Spleen (tissue), 11 donors: ENCODE data around the gene COL4A2. TPM values are rescaled to one million over a fixed set of nuclear protein-coding genes. Genes with fewer than 3 reads are reported as not detected.
A peak's percentile ranks its signal among the peaks of the same experiment; 100 is the strongest.

Source experiments
- DNase-seq: peaks from one replicate; pipeline ENCODE4 v3.0.0-alpha.2; 2020
- H3K27ac ChIP-seq, 8 donors: fragments of 200-600 bp; sonication (generic) in 7 of 8; 1 replicate in 4 of 8; 2 replicates in 4 of 8; pipeline versions ENCODE4 v1.5.0 to v1.8.0; 2016 to 2021; ENCODE audit warnings: inconsistent platforms in 4 of 8, mild to moderate bottlenecking in 4 of 8, moderate library complexity in 1 of 8
- H3K27me3 ChIP-seq, 7 donors: fragments of 200-600 bp; sonication (generic) in 6 of 7; replicated peaks in 1 of 7; 1 replicate in 4 of 7; 2 replicates in 3 of 7; pipeline versions ENCODE4 v1.5.0 to v1.8.0; 2016 to 2021; ENCODE audit warnings: inconsistent platforms in 3 of 7, mild to moderate bottlenecking in 1 of 7
- H3K36me3 ChIP-seq, 6 donors: fragments of 200-600 bp; sonication (generic) in 5 of 6; 1 replicate in 4 of 6; 2 replicates in 2 of 6; pipeline versions ENCODE4 v1.5.0 to v1.8.0; 2016 to 2021; ENCODE audit warnings: inconsistent platforms in 2 of 6
- H3K4me1 ChIP-seq, 6 donors: fragments of 200-600 bp; sonication (generic) in 5 of 6; 1 replicate in 3 of 6; 2 replicates in 3 of 6; pipeline versions ENCODE4 v1.5.0 to v1.8.0; 2016 to 2021; ENCODE audit warnings: inconsistent platforms in 3 of 6
- H3K4me3 ChIP-seq, 8 donors: fragments of 200-600 bp; sonication (generic) in 7 of 8; 1 replicate in 4 of 8; 2 replicates in 4 of 8; pipeline versions ENCODE4 v1.5.0 to v1.8.0; 2016 to 2021; ENCODE audit warnings: inconsistent platforms in 4 of 8, mild to moderate bottlenecking in 4 of 8, moderate library complexity in 2 of 8
- H3K9me3 ChIP-seq, 8 donors: fragments of 200-600 bp; sonication (generic) in 7 of 8; 1 replicate in 4 of 8; 2 replicates in 4 of 8; pipeline versions ENCODE4 v1.5.0 to v1.8.0; 2016 to 2021; ENCODE audit warnings: inconsistent platforms in 4 of 8
- POLR2A ChIP-seq, 3 donors: fragments of 450-650 bp; IDR thresholded peaks; one replicate each; pipeline ENCODE4 v1.5.1; 2017; ENCODE audit warnings: antibody characterized with exemption in 3 of 3, mild to moderate bottlenecking in 1 of 3
- POLR2AphosphoS5 ChIP-seq, 3 donors: sonication (generic); formaldehyde crosslinking; IDR thresholded peaks; one replicate each; pipeline ENCODE4 v1.5.1; 2017; ENCODE audit warnings: antibody characterized with exemption in 3 of 3
- WGBS, 5 donors: extraction: QIAGEN DNeasy Blood & Tissue Kit in 3 of 5; methylation state at CpG; one replicate each; pipeline versions ENCODE4 v1.1.5 to v1.1.7; 2013 to 2018; 5-methylcytosine and 5-hydroxymethylcytosine counted together
- intact Hi-C: fragments of 100-400 bp; cut with DNase I; formaldehyde crosslinking; loops from one replicate; pipeline ENCODE4 v1.15.0; 2023; ENCODE audit warnings: low total_unique reads
- polyA plus RNA-seq, 3 donors: library from polyadenylated mRNA; stranded (reverse); fragments of 200-250 nt; gene quantifications; one replicate each; pipeline ENCODE4 v1.2.1, GENCODE V29; 2013
- total RNA-seq, 7 donors: library from RNA; depleted of rRNA in 3 of 7; stranded (reverse); fragments of >200 nt in 3 of 7; fragmentation: NEBNext Ultra II Directional in 4 of 7; extraction: Animal tissue kit (Norgen Biotek cat#: 25700) in 4 of 7; gene quantifications; one replicate each; pipeline versions ENCODE4 v1.1.0 to v1.2.1, GENCODE V29; 2016 to 2021
- TF ChIP-seq, protein P1 (sequence below), 11 experiments: fragments of 200-600 bp in 7 of 11; fragments of 450-650 bp in 4 of 11; sonication (generic) in 4 of 11; IDR thresholded peaks in 8 of 11; conservative IDR thresholded peaks in 3 of 11; 1 replicate in 7 of 11; 2 replicates in 4 of 11; pipeline versions ENCODE4 v1.4.0 to v1.8.0; 2016 to 2021; ENCODE audit warnings: antibody characterized with exemption in 11 of 11, inconsistent platforms in 4 of 11, mild to moderate bottlenecking in 1 of 11
- donor health status: healthy with polysubstance abuse.
- donor health status: DM: no; HTN: no; CAD: no; lungs with moderate emphysema.
- donor health status: DM: no; HTN: no; CAD: no.
- donor health status: Bipolar disorder and iron deficiency.
- donor health status: healthy.
- donor health status: DM: no; HTN: no; CAD: no.
- donor health status: DM: yes; HTN: yes; CAD: no.

COL4A2 gene
- total and polyA plus RNA-seq, 10 donors: 52.6 to 712 (median 337) TPM

DNA sequence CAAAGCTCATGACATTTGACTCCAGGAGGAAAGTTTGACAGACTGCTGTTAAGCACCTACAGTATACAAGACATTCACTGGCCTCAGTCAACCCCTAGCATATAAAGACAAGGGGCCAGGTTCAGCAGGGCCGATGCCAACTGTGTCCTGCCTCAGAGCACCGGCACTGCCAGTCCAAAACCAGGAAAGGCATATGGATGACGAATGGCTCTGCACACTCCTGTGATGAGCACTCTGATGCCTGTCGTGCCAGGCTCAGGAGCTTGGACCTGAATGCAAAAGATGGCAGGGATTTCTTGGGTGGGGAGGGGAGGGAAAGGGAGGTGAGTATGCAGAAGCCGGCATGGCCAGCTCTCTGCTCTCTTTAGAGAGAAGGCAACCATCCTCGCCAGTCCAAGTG, 39.0 kb upstream of the COL4A2 start:
- Histone ChIP-seq H3K9me3 (no peaks in the 10 kb centered on the region), H3K4me1 (peaks cover 6 to 67% (median 41%) of the 10 kb centered on the region in 6 donors), H3K27me3 (peaks cover 0 to 11% (median 0%) of the 10 kb centered on the region in 7 donors), H3K4me3 (no peak overlapping the region), H3K27ac (peak overlapping the region in 3 of 8 donors; percentile 12 to 32 (median 24)), H3K36me3 (no peaks in the 10 kb centered on the region)
- no peak for TF ChIP-seq POLR2AphosphoS5 (IDR thresholded peaks at IDR 0.05)
- no peak for TF ChIP-seq POLR2A (IDR thresholded peaks at IDR 0.05)
- TF ChIP-seq, protein P1, sequence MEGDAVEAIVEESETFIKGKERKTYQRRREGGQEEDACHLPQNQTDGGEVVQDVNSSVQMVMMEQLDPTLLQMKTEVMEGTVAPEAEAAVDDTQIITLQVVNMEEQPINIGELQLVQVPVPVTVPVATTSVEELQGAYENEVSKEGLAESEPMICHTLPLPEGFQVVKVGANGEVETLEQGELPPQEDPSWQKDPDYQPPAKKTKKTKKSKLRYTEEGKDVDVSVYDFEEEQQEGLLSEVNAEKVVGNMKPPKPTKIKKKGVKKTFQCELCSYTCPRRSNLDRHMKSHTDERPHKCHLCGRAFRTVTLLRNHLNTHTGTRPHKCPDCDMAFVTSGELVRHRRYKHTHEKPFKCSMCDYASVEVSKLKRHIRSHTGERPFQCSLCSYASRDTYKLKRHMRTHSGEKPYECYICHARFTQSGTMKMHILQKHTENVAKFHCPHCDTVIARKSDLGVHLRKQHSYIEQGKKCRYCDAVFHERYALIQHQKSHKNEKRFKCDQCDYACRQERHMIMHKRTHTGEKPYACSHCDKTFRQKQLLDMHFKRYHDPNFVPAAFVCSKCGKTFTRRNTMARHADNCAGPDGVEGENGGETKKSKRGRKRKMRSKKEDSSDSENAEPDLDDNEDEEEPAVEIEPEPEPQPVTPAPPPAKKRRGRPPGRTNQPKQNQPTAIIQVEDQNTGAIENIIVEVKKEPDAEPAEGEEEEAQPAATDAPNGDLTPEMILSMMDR (IDR thresholded peaks at IDR 0.05 in 8 of 11, conservative IDR thresholded peaks at IDR 0.05 in 3 of 11): no peak
- WGBS, 5 donors: 67 to 83% (median 79%) methylated on average over 6 of the region's 6 CpGs
- no peak for DNase-seq
- intact Hi-C loops: no loop called here

DNA sequence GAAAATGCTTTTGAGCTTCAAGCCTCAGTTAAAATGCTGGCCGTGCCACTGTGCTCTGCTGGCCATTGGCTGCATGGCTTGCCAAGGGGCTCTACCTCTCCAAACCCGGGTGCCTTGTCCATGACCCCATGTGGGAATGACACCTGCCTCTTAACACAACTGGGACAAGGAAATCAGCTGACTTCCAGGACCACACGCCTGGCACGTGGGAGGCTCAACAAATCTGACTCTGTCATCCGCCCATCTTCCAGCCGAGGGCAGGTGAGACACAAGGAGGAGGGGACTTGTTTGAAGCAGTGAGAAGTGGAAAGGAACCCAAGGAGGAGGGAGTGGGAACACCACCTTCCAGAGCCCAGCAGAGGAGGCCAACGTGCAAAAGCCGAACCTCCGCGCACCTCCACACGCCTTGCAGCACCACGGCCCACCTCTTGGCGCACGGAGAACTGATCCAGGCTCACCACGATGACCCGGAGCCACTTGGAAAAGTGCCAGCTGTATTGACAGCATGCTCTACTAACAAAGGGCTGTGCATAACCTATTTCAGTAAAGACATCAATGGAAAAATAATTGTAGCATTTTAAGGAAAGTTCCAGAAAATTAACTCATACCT, 38.4 kb upstream of the COL4A2 start:
- Histone ChIP-seq H3K9me3 (no peaks in the 10 kb centered on the region), H3K4me1 (peaks cover 5 to 61% (median 35%) of the 10 kb centered on the region in 6 donors), H3K27ac (peak overlapping the region in 3 of 8 donors; percentile 12 to 32 (median 24)), H3K27me3 (peaks cover 0 to 11% (median 0%) of the 10 kb centered on the region in 7 donors), H3K4me3 (no peak overlapping the region), H3K36me3 (no peaks in the 10 kb centered on the region)
- WGBS, 5 donors: 78 to 89% (median 81%) methylated on average over 16 of the region's 16 CpGs
- no peak for TF ChIP-seq POLR2A (IDR thresholded peaks at IDR 0.05)
- TF ChIP-seq, protein P1 (IDR thresholded peaks at IDR 0.05 in 8 of 11, conservative IDR thresholded peaks at IDR 0.05 in 3 of 11): no peak
- peak in 1 of 3 donors; percentile 32 for TF ChIP-seq POLR2AphosphoS5 (IDR thresholded peaks at IDR 0.05)
- intact Hi-C loops: no loop called here
- DNase-seq: no peak

DNA sequence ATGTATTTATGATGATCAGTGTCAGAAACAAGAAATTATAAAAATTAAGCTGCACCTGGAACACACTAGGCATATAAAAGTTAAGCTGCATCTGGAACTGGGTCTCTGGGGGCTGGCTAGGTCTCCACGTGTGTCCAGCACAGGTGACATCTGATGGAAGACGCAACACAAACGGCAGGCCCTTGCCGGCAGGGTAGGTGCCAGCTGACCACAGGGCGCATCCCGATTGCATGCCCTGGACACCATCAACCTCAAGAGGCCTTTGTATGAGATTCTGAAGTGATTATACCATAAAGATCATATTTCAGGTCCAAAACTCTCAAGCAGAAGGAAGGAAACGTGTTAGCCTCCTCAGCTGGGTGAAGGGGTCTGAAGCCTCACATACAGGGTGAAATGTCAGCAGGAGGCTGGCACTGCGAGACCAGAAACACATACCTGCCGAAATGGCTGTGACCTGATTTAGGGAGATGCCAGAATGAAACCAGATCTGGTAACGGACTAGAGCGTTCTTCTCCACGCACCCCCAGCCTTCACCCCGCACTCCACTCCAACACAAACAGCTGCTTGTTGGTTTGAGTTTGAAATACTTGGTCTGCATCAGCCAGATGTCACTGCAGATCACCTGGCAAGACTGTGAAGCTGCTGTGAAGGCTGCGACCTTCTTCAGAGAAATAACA, 37.4 kb upstream of the COL4A2 start:
- TF ChIP-seq POLR2AphosphoS5 (IDR thresholded peaks at IDR 0.05): peak in 1 of 3 donors; percentile 27
- TF ChIP-seq, protein P1 (IDR thresholded peaks at IDR 0.05 in 8 of 11, conservative IDR thresholded peaks at IDR 0.05 in 3 of 11): no peak
- 82 to 92% (median 85%) methylated on average over 14 of the region's 14 CpGs for WGBS, 5 donors
- Histone ChIP-seq H3K4me1 (peaks cover 4 to 61% (median 32%) of the 10 kb centered on the region in 6 donors), H3K27me3 (peaks cover 0 to 11% (median 0%) of the 10 kb centered on the region in 7 donors), H3K4me3 (no peak overlapping the region), H3K36me3 (no peaks in the 10 kb centered on the region), H3K9me3 (no peaks in the 10 kb centered on the region), H3K27ac (peak overlapping the region in 2 of 8 donors; percentile 7 to 17)
- intact Hi-C loops: no loop called here
- no peak for DNase-seq

DNA sequence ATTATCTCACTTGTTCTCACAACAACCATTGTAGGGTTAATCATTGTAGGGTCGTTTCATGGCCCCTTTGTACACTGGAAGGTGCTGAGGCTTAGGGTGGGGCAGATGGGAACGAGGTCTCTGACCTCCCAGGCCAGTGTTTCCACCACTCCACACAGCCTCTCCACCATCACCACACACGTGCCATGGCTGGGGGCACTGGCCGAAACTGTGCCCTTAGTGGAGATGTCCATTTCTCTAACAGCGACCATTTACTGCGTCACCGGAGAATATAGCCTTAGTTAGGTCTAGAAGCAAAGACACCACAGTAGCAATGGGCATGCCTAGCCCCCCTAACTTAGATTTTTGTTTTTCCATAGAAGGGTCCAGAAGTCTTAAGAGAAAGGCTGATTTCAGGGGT, 36.6 kb upstream of the COL4A2 start:
- Histone ChIP-seq H3K27ac (peak overlapping the region in 2 of 8 donors; percentile 17 to 22), H3K4me1 (peaks cover 0 to 54% (median 24%) of the 10 kb centered on the region in 6 donors), H3K36me3 (no peaks in the 10 kb centered on the region), H3K27me3 (peaks cover 0 to 11% (median 0%) of the 10 kb centered on the region in 7 donors), H3K4me3 (no peak overlapping the region), H3K9me3 (no peaks in the 10 kb centered on the region)
- DNase-seq: no peak
- intact Hi-C loops: no loop called here
- TF ChIP-seq, protein P1 (IDR thresholded peaks at IDR 0.05 in 8 of 11, conservative IDR thresholded peaks at IDR 0.05 in 3 of 11): no peak
- TF ChIP-seq POLR2AphosphoS5 (IDR thresholded peaks at IDR 0.05) (no peak), POLR2A (IDR thresholded peaks at IDR 0.05) (no peak)
- WGBS, 5 donors: 77 to 81% (median 79%) methylated on average over 7 of the region's 7 CpGs
